SK-N-DZ (cell line): ENCODE measurements around the gene DOK6.
A peak's percentile ranks its signal among the peaks of the same experiment; 100 is the strongest.

Experiments
- DNase-seq: peaks from one replicate; pipeline ENCODE4 v3.0.0-alpha.2; 2015; ENCODE audit warnings: low spot score

Gene DOK6

DNA sequence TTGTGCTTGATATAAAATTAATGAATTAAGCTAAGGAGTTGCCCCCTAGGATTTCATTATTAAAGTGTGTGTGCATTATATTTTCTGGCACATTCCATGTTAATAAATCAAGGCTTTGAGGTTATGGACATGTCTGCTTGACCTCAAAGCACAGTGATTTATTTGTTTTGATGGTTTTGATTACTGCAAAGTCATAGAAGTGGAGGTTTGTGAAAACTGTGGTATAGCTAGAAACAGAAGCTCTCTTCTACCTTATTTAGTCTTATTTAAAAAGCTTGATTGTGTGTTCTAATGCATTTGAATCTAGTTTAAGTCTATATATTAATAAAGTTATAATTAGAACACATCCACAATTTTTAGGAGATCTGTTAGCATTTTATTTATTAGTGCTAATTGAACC, 32.2 kb downstream of the DOK6 start:
- no peak for DNase-seq

DNA sequence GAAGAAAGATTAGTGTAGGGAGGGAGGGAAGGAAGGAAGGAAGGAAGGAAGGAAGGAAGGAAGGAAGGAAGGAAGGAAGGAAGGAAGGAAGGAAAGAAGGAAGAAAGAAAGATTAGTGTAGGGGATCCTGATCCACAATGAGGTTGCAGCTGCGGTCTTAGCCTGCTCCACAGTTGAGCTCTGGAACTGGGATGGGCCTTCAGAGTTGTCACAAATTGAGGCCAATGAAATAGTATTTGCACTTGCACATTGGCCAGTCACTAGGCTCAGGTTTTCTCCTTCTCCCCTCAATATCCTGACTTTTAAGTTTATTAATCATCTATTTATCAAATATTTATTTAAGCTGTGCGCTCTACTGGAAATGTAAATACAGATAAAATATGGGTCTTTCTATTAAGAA, 34.3 kb downstream of the DOK6 start:
- DNase-seq = no peak

DNA sequence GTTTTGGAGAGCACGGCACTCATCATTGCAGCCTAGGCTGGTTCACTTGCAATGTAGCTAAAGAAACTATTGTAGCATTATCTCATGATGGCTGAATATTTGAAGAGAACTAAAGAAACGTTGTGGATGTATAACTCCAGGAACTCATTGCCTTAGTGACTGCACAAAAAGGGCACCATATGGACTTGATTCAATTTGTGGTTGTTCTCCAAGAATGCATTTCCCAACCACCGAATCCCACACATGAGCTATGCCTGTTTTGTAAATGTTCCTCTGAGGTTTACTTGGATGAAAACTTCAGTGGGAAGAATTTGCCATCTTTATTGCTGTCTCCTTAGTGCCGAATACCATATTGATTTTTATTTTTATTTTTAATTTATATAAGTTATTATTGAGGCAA, 43.5 kb downstream of the DOK6 start:
- DNase-seq = no peak

DNA sequence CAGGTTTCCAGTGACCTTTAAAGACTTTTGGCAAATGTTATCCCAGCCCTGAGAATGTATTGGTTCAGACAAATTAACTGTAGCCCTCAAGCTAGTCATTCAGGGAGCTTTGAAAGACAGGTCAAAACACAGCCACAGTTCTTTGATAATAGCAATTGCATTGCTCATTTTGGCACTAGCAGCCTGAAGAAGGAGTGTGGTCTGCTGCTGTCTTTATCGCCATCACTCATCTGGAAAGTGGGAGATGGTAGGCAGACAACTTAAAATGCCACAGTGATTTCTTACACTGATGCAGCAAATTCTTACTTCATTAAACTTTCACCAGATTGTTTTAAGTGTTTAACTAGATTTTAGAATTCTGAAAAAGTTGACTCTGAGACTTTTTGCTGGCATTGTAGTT, 47.2 kb downstream of the DOK6 start:
- DNase-seq = no peak

DNA sequence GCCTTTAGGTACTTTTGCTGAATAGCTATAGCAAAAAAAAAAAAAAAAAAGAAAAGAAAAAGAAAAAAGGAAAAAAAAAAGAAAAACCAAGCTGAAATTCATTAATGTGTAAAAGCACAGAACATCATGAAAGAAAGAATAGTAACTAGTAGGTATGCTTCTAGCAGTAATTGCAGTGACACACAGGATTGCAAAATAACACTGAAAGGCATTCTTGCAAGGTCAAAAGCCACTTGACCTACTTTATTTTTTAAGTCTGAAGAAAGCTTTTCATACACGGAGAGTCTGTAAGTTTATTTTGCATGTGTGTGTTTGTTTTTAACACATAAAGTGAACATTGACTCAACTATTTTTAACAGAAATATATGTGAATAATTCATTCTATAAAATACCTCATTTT, 54.4 kb downstream of the DOK6 start:
- no peak for DNase-seq

DNA sequence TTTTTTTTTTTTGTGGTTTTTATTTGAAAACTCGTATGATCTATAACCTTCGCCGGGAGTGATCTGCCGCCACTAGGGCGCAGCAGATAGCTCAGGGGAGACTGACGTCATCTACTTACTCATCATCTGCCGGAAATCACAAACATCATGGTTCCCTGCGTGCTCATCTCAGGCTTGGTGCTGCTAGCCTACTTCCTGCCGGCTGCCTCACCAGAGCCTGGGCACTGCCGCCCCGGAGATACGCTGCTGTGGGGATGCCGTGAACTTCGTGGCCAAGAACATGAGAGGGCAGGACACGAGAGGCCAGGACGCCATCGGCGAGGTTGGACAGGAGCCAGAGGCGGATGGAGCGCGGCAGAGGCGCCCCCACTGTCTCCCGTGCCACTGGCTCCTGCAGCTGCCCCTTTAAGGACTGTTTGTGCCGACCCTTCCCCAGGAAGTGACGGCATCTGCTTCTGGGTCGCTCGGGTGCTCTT, 68.8 kb downstream of the DOK6 start:
- peak; percentile 26 for DNase-seq

DNA sequence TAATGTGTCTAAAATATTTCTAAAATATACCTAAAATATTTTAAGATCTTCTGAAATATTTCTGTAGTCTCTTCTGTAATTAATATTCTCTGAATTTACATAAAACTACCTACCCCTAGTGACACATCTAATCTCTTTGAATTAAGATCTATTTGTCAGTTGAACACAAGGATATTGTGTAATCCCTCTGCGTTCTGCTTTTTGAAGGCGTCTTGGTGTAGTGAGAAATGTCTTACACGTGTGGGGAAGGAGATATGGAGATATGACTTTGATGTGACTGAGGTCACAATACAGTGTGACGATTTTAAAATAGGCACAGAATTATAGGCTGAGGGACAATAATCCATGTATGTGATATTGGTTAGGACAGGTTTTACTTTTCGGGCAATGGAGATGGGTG, 79.8 kb downstream of the DOK6 start:
- no peak for DNase-seq

DNA sequence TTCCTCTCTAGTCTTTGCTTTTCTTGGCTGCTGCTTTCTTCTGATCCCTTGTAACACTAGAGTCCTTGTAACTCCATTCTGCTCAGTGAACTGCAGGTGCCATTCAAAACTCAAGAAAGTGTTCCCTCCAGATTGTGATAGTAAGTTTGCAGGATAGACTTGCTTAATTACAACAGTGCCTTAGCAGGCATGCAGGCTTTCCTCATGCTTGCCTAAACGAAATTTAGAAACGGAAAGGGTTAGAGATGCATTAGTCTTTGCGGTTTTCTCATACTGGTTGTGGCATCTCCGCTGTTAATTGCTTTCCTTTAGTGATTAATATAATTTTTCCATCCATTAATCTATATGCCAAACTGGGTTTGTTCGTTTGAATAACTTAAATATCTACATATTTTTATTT, 82.9 kb downstream of the DOK6 start:
- DNase-seq = no peak

DNA sequence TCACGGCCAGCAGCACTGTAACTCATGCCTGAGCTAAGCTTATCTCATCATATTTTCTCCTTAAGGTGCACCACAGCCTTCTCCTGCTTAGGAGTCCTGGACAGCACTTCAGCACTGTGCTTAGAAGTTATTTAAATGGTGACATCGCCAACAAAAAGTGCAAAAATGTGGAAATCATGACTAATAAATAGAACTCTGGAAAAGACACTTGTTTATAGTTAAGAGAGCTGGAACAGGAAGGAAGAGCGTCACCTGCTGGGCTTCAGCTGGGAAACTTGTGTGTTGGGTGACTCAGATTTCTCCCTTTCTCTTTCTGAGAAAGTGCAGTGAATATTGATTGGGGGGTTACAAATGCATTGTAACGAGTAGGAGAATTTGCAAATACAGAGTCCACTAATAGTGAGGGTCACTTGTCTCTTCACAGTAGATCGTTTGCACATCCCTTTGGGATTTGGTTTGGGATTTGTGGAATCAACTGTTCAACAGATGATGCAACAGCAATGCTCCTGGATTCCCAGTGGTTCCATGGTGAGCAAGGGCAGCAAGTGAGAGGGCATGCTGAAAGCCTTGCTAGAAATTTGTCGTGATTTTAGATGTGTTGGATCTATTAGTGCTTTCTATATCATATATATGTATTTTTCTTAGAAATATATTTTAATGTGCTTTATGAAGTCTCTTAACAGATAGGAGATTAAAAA, 84.2 kb downstream of the DOK6 start:
- DNase-seq = no peak

DNA sequence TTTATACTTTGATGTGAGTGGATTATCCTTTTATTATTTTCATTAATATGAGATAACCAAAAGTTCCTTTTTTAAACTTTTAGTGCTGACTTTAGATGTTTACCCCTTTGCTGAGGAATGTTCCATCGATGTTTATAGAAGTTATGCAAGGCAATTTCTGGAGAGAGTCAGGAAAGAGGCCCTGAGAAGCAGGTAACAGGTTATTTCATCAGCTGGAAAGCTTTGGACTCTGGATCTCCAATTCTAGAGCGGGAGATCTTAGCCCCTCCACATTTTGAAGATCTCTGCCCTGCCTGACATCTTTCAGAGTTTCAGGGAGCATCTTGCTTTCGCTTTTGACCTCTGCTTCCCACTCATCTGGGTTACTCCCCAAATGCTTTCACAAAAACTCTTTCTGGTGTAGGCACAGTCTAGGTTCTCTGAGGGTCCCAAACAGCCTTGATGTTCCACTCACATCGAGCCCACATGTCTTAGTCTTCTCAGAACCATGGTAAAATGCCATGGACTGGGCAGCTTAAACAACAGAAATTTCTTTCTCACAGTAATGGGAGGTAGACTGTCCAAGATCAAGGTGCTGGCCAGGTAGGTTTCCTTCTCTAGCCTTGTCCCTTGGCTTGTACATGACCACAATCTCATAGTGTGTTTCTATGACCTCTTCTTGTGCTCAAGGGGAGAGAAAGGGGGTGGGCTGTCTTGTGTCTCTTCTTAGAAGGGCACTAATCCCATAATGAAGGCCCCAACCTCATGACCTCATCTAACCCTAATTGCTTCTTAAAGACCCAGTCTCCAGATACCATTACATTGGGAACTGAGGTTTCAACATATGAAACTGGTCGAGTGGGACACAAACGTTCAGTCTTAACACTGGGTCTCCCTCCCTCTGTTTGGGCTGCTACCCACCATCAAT, 87.1 kb downstream of the DOK6 start:
- no peak for DNase-seq

DNA sequence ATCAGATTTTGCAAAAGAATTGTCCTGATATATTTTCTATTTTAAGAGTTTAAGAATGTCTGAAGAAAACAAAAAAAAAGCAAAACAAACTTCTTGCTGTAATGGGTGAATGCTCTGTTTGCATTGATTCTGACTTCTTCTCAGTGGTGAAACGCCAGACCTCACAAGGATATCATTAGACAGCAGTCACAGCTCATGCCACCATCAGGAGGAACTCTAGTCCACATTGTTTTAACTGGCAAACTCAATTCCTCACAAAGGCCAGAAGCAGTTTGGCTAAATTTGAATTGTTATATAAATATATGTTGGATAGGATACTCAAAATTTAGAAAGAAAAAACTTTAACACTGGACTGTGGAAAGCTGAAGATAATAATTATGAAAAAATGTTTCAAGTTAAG, 89.4 kb downstream of the DOK6 start:
- no peak for DNase-seq

DNA sequence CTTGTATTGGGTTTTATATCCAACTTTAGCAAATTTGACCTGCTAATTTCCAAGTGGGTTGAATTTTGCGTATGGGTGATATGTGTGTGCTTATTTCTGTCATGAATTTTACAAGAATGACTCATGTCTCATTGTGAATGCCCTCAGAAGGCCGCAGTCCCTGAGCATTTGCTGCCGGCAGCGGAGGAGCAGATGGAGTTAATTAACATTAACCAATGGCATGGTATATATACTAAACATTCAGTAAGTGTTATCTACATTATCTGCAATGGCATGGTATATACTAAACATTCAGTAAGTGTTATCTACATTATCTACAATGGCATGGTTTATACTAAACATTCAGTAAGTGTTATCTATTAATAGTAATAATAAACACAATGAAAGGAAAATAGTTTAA, 90.1 kb downstream of the DOK6 start:
- DNase-seq = no peak

DNA sequence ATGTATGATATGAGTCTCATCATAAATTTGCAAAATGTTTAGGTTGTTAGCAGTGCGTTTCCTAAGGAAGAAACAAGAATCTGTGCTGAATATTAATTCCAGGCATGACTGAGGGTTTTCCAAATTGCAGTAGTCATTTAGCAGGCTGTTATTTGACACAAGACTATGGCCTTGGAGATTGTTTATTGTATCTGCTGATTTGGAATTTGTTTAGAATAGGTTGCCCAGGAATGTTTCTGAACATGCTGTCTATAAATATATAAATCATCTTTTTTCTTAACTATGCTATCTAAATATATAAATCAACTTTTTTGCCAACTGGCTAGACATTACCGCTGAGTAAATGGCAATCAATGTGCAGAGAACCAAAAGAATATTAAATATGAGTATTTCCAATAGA, 90.9 kb downstream of the DOK6 start:
- no peak for DNase-seq

DNA sequence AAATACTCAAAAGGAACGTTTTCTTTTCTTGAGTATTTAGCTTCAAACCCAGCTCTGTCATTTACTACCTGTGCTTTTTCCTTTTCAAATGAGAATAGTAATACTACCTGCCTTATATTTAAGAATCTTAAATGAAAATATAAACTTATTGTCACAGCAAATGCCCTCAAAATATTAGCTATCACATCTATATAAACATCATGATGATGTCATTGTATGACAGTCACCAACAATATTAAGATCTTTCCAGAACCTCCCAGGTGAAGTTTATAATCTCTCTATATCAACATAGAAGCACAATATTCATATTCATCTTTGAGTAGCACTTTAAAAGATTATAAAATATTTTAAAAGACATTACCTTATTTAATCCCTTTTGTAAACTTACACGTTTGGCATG, 92.2 kb downstream of the DOK6 start:
- DNase-seq = no peak

DNA sequence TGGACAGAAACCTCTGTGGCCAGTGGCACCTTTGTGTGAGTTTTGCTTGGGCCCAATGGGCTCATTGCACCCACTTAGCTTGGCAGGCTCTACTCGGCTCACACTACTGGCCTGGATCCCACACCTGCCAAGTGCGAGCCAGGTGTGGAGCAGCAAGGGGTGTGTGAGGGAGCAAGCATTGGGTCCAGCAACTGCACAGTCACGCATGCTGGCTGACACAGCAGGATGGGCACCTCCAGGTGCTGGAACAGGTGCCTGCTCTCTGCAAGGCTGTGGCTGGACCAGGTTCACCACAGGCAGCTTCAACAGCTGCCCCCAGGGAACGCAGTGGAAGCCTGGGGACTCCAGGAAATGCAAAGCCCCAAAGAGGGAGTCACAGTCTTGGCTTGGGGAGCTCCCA, 94.2 kb downstream of the DOK6 start:
- no peak for DNase-seq

DNA sequence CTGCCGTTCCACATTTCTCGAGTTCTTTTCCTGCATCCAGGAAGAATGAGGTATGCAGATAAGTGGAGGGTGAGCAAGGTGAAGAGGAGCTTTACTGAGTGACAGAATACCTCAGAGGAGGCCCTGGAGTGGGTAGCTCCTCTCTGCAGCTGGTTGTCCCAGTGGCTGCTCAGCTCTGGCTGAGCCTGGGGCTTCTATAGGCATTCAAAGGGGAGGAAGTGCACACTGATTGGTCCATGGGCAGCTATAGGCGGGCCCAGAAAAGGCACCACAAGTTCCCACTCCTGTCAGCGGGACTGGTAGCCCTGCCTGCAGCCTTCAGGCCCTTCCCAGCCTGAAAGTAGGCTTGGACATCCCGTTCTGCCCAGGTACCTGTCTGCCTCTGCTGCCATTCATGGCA, 94.7 kb downstream of the DOK6 start:
- no peak for DNase-seq

DNA sequence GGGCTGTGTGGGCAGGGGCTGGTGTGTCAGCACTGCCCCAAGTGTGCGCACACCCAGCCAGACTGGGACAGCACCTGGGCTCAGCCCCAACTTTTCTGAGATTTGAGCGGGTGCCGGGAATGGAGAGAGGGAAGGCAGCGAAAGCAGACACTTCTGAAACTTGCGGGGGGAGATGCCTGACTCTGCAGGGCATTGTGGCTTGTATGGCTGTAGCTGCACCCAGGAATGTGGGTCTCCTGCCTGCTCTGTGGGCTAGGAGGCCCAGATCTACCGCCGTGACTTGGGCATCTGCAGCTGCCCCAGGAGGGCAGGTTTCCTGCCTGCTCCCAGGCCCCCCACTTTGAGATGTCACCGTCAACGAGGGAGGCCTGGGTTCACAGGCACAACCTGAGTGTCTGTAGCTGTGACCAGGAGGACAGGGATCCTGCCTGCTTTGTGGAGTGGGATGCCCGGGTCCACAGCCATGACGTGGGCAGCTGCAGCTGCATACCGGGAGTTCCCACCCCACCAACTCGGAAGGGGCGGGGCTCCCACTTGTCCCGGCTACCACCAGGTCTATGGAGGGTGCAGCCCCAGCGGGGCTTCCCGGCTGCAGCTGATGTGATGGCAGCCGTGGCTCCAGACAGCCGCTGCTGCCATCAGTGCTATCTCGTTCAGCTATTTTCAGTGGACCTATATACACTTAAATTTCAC, 95.3 kb downstream of the DOK6 start:
- DNase-seq = no peak

DNA sequence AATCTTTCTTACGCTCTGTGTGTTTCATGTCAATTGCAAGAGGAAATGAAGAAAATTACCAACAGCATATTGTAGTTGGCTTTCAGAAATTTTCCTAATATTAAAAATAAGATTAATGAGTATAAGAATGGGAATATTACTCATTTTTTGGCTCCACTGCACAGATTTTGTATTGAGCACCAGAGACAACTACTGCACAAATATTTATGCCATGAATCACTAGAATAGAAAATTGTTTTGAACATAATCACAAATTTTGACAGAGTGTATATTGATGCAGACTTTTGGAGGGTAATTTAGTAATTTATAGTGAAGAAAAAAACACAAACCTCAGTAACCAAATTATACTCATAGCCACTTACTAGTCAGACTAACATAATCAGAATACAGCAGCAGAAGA, 118.3 kb downstream of the DOK6 start:
- DNase-seq = no peak

DNA sequence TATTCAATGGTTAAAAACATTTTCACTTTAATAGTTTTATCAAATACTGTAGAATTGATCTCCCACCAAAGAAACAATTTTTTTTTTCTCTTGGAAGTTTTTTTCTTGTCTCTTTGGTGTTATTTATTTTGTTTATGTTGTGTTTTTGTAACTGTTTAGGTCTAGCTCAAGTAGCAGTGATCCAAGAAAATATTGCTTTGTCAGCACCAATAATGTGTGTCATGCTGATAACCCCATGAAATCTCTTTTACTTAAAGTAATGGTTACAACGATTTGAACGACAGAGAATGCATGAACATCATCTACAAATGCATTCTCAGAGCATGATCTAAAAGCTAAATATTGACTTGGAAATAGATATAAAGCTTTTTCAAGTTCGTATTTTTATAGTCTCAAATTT, 122.9 kb downstream of the DOK6 start:
- no peak for DNase-seq

DNA sequence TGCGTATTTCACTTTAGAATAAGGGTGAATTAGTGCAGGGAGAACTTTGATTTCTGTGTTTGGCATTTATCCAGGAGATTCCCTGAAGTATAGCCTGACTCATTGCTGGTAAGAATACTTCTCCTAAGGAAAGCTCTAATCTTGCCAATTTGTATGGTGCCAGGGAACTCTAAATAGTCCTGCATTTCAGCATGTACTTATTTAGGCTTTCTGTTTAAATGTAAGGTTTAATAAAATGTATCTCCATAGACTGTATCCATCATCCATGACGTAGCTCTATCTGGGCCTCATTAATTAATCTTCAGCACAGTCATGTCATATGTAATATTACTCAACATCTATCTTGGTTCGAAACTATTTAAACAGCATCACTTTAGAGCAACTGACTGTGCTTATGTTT, 127.7 kb downstream of the DOK6 start:
- no peak for DNase-seq

DNA sequence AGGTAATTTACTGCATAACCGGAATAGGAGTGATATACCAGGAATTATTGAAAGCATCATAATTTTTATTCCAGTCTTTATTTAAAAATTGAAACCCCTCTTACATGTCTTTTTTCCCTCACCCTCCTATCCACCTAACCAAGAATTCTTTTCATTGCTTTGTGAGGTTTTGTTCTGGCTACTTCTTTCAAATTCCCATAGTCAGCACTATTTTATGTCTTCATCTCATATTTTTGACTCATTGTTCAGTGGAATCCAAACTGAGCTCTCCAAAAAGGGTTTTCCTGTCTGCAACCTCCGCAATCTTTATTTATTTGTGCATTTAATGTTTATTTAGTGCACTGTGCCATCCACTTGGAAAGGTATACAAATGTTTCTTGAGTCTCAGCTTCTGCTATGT, 128.5 kb downstream of the DOK6 start:
- no peak for DNase-seq

DNA sequence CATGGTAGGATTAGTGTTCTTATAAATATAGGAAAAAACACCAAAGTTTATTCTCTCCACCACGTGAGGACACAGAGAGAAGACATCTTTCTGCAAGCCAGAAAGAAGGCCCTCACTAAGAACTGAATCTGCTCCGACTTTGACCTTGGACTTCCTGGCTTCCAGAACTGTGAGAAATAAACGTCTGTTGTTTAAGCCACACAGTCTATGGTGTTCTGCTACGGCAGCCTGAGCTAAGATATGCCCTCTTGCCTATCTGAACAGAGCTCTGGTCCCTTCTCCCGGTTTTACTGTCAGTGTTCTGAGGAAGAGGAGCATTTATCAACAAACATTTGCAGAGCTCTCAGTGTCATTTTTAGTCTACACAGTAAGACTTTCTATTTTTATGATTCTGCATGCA, 131.3 kb downstream of the DOK6 start:
- no peak for DNase-seq

DNA sequence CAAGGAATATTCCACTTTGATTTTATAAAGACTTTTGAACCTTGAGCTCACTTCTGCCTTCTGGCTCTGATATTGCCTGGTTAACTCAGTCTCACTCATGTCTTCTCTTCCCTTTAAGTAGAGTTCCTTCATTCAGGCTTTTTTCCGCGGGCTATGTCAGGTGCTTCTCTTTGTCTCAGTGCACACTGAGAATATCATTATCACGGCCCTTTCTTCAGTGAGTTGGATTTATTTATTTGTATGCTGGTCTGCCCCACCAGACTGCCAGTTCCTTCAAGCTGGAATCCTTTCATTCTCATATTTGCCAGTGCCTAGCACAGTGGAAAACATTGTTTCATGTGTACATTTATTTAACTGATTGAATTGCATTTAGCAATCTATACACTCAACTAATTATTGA, 136.5 kb downstream of the DOK6 start:
- no peak for DNase-seq
